ENCODE results near the gene FARP1.

GRCh38 chr13:98315466-98315865, 172.6 kb downstream of the FARP1 start:
- TF ChIP-seq CTCF (IDR thresholded peaks at IDR 0.05) (no peak), POLR2AphosphoS2 (conservative IDR thresholded peaks at IDR 0.05; ENCODE audit: low read length) (no peak)

Data from A549 (cell line).